NB4 (cell line): ENCODE measurements around the gene COL4A5.

Source experiments
- DNase-seq: peaks from one replicate; pipeline ENCODE4 v3.0.0; 2010; ENCODE audit warnings: low read depth
- H3K4me3 ChIP-seq: one replicate; pipeline ENCODE4 v1.5.1; 2011; ENCODE audit warnings: mild to moderate bottlenecking, low read depth, low read length, moderate library complexity
- CTCF ChIP-seq: IDR thresholded peaks from one replicate; pipeline ENCODE4 v1.5.1; 2012; ENCODE audit warnings: low read depth, low read length
- MAX ChIP-seq: IDR thresholded peaks from 2 replicates; pipeline ENCODE4 v1.6.1; 2011; ENCODE audit warnings: low read depth, low read length
- MYC ChIP-seq: IDR thresholded peaks from 2 replicates; pipeline ENCODE4 v1.6.1; 2011; ENCODE audit warnings: low read depth, low read length
- POLR2A ChIP-seq: IDR thresholded peaks from 2 replicates; pipeline ENCODE4 v1.6.1; 2011; ENCODE audit warnings: mild to moderate bottlenecking; ENCODE audit not compliant: insufficient read length; ENCODE audit errors: extremely low read depth

The COL4A5 gene

GRCh38 chrX:108558217-108558616 is 118.6 kb downstream of the COL4A5 start:
- H3K4me3 ChIP-seq = no peak overlapping the region
- no peak for DNase-seq

GRCh38 chrX:108573136-108573535 is 133.5 kb downstream of the COL4A5 start:
- TF ChIP-seq MYC (no peak), POLR2A (no peak), MAX (no peak), CTCF (no peak)
- no peak overlapping the region for H3K4me3 ChIP-seq
- no peak for DNase-seq

More at GRCh38 chrX:108558217-108558616, 118.6 kb downstream of the COL4A5 start:
- TF ChIP-seq MYC = no peak
- TF ChIP-seq CTCF = no peak
- TF ChIP-seq POLR2A = no peak
- TF ChIP-seq MAX = no peak

GRCh38 chrX:108582151-108582550 is 142.5 kb downstream of the COL4A5 start:
- no peak for DNase-seq
- H3K4me3 ChIP-seq = no peak overlapping the region
- no peak for TF ChIP-seq MYC

GRCh38 chrX:108584617-108585211 is 145.1 kb downstream of the COL4A5 start:
- H3K4me3 ChIP-seq = no peak overlapping the region
- TF ChIP-seq CTCF = peak; percentile 29
- no peak for TF ChIP-seq POLR2A
- TF ChIP-seq MYC = no peak
- peak; percentile 26 for DNase-seq

- TF ChIP-seq POLR2A = no peak
- TF ChIP-seq CTCF = no peak
- no peak for TF ChIP-seq MAX
- TF ChIP-seq MYC = no peak
- no peak overlapping the region for H3K4me3 ChIP-seq
- DNase-seq = no peak
Observed at GRCh38 chrX:108590496-108590895, 150.9 kb downstream of the COL4A5 start.

- TF ChIP-seq MAX = no peak
- TF ChIP-seq POLR2A = no peak
- TF ChIP-seq CTCF = no peak
- no peak for TF ChIP-seq MYC
- no peak for DNase-seq
- H3K4me3 ChIP-seq = no peak overlapping the region
Observed at GRCh38 chrX:108601276-108601675, 161.6 kb downstream of the COL4A5 start.
